ENCODE data around the gene B4GALT6.

GRCh38 chr18:31607384-31607783 lies 77.0 kb downstream of the B4GALT6 start:
- TF ChIP-seq CTCF (IDR thresholded peaks at IDR 0.05 in 2 of 3, conservative IDR thresholded peaks at IDR 0.05 in 1 of 3; ENCODE audit: borderline replicate concordance in 1 of 3, insufficient read depth in 1 of 3, low read depth in 2 of 3, low read length in 2 of 3) (no peak), MAX (IDR thresholded peaks at IDR 0.05) (no peak), ZNF274 (IDR thresholded peaks at IDR 0.05; ENCODE audit: low read depth, low read length) (no peak), POLR2A (IDR thresholded peaks at IDR 0.05; ENCODE audit: borderline replicate concordance, extremely low read depth, insufficient read depth, insufficient read length) (no peak), EZH2 (IDR thresholded peaks at IDR 0.05) (no peak), TCF7L2 (IDR thresholded peaks at IDR 0.05; ENCODE audit: borderline replicate concordance, extremely low read depth, insufficient read depth, insufficient read length) (no peak), SIN3A (IDR thresholded peaks at IDR 0.05; ENCODE audit: low read depth) (no peak), RAD21 (IDR thresholded peaks at IDR 0.05; ENCODE audit: low read depth) (no peak), EZH2phosphoT487 (IDR thresholded peaks at IDR 0.05; ENCODE audit: borderline replicate concordance) (no peak)
